GM18519 (cell line): Measurements from ENCODE around the gene SEMA4C.
"Not testable (repeated sequence)": the region's sequence is repeated elsewhere in the genome, so short reads cannot be mapped to it uniquely, and the experiment has no call there.

Source experiments
- ATAC-seq: cut with Tn5 transposase; IDR thresholded peaks from one replicate; pipeline ENCODE4 v1.9.1; 2021; ENCODE audit warnings: mild to moderate bottlenecking, moderate library complexity; ENCODE audit not compliant: unreplicated experiment, low FRiP score

SEMA4C gene

GRCh38 chr2:96868555-96869280 lies 1.2 kb downstream of the SEMA4C start:
- ATAC-seq, result no peak

- ATAC-seq, result no peak
Observed at GRCh38 chr2:96867756-96868554, 1.9 kb downstream of the SEMA4C start.

GRCh38 chr2:96866986-96867755 lies 2.7 kb downstream of the SEMA4C start:
- ATAC-seq, result no peak

DNA sequence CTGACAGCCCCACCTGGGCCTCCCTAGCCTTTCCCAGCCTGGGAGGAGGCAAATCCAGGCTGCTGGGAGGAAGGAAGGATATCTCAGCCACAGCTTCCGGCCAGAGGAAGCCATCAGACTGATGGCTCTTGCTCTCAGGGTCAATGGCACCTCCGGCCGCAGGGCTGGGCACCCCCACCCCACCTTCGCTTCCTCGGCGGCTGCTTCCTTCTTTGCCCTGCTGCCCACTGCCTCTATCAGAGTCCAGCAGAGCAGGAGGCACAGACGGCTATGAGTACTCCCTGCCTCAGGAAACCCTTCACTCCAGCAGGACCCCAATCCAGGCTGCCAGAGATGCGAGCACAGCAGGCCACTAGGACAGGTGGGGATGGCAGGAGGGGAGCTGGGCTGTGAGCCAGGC lies 3.3 kb downstream of the SEMA4C start:
- ATAC-seq, result no peak

DNA sequence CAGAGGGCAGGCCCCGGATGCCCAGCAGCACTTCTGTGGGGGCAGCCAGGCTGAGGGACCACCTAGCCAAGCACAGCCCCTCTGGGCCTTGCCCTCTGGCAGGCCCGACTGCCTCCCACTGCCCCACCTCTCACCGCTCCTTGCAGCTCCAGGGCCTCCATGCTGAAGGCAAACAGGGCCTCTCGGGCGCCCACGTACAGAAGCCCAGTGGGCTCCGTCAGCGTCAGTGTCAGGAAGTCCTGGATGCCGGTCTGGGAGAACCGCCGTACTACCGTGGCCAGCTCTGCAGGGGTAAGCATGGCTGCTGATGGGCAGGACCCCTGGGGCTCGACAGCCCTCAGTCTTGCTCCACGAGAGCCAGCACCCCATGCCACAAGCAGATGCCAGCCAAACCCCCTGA lies 3.7 kb downstream of the SEMA4C start:
- no peak for ATAC-seq

- no peak for ATAC-seq
Observed at GRCh38 chr2:96865654-96866053, 4.2 kb downstream of the SEMA4C start.

GRCh38 chr2:96864343-96865091 lies 5.4 kb downstream of the SEMA4C start:
- ATAC-seq, result no peak

DNA sequence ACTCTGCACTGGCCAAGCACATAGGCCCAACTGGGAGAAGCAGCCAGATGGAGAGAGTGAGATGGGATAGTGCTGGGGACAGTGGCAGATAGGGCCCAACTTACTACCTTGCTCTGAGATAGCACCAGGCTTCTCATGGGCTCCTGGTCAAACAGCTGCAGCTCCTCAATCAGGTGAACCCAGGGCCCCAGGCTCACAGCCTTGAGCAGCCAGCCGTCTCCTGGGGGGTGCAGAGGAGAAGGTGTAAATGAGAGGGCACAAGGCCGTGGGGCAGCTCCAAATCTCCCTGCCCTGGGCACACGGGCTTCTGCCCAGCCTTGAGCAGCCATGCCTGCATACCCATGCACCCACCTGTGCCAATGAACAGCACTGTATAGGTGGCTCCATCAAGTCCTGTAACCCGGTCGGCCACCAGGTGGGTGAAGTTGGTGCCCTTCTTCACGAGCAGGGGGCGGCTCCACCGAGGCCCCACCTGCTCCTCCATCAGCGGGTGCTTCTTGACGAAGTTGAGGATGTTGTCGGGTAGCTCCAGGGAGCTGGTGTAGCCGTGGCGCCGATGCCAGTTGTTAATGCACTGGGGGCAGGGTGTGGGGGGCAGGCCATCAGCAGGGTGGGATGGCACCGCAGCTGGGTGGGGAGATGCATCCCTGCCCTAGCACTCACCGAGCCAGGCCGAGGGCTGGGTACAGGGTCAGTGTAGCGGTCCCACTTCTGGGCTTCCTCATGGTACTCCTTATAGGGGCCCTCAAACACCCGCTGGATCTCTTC lies 6.1 kb downstream of the SEMA4C start:
- no peak for ATAC-seq

DNA sequence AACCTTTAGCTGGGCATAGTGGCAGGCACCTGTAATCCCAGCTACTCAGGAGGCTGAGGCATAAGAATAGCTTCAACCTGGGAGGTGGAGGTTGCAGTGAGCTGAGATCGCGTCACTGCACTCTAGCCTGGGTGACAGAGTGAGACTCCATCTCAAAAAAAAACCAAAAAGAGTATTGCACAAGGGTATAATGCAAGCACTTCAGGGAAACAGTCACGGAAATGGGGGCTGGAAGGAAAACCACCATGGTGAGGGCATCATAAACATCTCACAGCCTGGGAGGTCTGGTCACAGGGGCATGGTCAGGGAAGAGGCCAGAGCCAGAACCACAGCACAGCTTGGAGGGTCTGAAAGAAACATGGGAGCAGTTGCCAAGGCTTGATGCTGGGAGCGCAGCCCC lies 6.8 kb downstream of the SEMA4C start:
- ATAC-seq, result not testable (repeated sequence)

DNA sequence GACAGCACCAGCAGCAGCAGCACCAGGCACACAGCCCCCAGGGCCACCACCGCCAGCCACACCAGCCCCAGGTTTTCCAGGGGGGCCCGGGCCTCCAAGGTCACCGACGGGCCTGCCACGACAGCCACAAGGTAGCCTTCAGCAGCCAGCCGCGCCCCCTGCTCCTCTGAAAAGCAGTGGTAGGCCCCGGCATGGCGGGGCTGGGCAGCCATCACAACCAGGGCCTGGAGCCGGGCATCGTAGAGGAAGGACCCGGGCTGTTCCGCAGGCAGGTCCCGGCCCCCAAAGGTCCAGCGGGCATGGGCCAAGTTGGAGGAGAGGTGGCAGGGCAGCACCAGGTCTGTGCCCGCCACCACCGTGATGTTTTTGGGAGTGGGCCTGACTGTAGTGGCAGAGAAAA lies 8.8 kb downstream of the SEMA4C start:
- ATAC-seq, result no peak

DNA sequence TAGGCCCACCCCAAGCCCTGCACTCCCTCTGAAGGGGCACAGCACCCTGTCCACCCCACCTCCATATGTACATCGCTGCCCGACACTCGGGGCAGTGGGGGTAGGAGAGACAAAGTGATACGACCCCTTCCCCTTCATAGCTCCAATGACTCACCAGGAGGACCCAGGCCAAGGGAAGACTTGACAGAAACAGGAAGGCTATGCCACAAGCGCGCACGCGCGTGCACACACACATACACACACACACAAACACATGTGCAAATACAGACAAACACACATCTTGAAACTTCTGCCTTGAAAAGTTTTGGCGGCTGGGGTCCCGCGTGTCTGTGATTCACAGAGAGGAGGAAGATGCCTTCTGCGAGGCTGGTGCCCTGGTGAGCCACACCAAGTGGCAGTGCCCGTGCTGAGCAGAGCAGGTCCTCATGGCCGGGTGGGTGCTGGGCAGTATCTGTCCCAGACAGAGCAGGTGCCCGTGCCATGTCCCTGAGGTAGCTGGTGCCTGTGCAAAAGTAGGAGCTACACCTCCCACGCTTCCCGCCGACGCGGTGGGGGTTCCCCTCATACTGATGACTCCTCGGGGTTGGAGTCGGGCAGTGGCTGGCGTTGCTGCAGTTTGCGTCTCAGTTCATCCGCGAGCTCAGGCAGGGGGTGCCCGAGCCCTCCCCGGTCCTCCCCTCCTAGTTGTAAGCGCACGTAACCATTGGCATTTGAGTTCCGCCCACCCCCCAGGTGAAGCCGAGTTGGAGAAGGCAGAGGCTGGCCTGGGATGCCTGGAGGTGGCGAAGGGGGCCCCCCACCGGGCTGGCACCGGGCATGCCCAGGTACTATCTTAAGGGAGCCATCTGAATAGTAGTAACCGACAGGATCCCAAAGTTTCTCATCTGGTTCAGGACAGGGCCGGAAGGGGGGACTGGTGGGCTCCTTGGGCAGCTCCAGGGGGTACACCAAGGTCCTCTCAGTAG lies 9.5 kb downstream of the SEMA4C start:
- no peak for ATAC-seq

- no peak for ATAC-seq
Observed at GRCh38 chr2:96859681-96860064, 10.2 kb downstream of the SEMA4C start.

- no peak for ATAC-seq
Observed at GRCh38 chr2:96859099-96859649, 10.7 kb downstream of the SEMA4C start.

DNA sequence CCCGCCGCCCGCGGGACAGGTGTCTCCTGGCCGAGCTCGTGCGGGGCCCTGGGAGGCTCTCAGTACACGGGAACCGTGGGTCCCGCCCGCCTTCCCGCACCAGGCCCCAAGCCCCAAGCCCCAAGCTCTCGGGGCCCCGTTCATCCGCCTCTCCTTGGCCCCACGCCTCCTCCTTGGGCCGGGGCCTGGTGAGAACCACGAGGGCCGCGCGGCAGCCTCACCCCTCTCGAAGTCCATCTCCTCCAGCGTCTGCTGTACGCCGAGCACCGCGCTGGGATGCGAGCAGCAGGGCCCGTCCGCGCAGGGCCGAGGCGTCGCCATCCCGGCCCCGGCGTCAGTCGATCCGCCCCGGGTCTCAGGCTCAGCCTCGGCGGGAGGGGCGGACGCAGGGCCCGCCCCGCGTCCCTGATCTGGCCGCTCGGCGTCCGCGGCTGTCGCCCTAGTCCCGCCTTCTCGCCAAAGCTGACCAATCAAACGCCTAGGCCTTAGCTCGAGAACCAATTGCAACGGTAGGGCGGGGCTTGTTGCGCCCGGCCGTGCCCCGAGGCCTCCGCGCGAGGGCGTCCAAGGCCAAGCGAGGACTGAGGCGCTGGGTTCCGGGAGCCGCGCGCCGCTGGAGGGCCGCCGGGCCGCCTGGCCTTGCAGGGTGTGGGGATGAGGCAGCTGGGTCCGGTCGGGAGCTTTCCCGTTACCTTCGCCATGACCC lies 12.1 kb downstream of the SEMA4C start, which contains the start of gene ANKRD39:
Gene ANKRD39, minus strand, starts transcription at position 350 of the 706 bp plus-strand sequence. Its CDS starts 29 bp downstream, at position 321.
- ATAC-seq, result peak; percentile 88

DNA sequence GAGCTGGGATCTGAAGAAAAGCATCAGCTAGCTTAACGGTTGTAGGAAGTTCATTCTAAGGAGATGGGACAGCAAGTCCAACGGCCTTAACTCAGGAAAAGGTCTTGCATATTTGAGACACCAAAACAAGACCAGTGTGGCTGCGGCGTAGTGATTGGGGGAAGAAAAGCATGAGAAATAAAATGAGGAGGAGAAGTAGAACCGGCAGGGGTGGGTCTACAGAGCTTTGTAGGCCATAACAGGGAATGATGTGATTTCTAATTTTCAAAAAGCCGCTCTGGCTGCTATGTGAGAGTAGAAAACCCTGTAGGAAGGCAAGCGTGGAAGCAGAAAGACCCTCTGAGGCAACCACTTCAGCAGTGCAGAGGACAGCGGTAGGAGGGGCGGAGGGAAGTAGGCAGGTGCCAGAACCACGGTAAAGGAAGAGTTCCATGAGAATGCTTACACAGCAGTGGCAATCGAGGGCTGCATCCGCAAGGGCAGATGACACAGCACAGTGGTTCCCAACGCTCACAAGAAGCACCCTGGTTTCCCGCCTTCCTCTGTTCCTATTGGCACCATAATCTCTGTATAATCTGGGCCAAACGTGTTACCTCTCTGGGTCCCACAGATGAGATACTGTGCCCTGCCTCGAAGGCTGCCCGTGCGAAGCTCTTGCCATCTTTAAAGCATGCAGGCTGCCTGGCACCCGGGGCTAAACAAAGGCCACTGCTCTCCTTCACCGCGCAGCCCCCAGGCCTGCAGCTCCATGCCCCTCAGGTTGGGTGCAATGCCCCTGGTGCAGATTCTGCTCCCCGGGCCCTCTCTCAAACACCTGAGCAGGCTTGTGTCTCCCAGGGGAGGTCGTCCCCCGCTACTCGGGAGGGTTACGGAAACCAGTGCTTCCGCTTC lies 12.9 kb downstream of the SEMA4C start:
- no peak for ATAC-seq

DNA sequence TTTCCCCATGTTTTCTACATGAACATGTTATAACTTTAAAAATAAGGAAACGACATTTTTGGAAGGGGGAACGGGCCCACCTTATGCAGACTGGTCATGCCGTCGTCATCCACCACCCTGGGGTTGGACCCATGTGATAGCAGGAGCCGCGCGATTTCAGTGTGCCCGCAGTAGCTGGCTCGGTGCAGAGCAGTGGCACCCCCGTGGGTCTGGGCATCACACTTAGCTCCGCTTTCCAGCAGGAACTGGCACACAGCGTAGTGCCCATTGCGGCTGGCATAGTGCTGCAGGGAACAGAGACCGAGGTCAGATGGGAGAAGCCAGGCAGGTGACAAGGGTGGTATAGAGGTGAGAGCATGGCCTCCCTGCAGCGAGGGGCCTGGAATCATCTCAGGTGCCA lies 16.6 kb downstream of the SEMA4C start:
- ATAC-seq, result no peak

- ATAC-seq, result no peak
Observed at GRCh38 chr2:96852667-96853066, 17.2 kb downstream of the SEMA4C start.
